ENCODE measurements around the gene GTPBP1.

The GTPBP1 gene

DNA sequence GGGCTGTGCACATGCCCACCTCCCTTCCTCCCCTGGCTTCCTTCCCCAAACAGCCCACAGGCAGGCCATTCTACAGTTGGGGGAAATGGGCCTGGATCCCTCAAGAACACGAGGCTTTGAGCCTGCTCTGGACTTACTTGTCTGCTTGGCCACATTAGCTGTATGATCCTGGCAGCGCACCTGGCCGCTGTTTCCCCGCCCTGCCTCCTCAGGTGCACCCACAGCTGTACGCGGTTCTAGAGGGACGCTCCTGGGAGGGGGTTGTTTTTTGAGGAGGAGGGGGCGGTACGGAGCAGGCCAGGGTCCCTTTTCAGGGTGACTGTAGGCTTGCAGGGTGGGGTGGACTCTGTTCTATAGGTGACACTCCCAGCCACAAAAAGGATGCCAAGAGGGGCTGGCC is 61.6 kb downstream of the GTPBP1 start:
- Mint-ChIP-seq H3K4me1 (peaks cover 13% of the 10 kb centered on the region), H3K36me3 (no peaks in the 10 kb centered on the region), H3K4me3 (no peak overlapping the region), H3K9me3 (no peaks in the 10 kb centered on the region), H3K27ac (no peak overlapping the region), H3K27me3 (no peaks in the 10 kb centered on the region)
- ATAC-seq, result no peak

DNA sequence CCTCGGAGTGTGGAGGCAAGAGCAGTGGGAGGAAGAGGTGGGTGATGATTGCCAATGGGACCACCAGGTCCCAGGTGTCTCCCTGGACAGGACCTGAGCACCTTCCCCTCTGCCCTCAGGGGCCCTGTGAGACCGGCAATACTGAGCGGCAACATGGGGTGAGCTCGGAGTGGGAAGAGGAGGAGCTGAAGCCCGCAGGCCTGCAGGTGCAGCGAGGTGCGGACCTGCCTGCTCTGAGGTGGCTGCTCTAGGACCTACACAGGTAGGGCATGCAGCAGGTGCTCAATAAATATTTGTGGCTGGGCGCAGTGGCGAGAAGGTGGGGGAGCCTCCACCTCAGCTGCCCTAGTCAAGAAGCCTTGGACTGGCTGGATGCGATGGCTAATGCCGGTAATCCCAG is 62.3 kb downstream of the GTPBP1 start:
- Mint-ChIP-seq H3K27ac (no peak overlapping the region), H3K4me3 (no peak overlapping the region), H3K27me3 (no peaks in the 10 kb centered on the region), H3K36me3 (no peaks in the 10 kb centered on the region), H3K9me3 (no peaks in the 10 kb centered on the region), H3K4me1 (peaks cover 13% of the 10 kb centered on the region)
- ATAC-seq, result no peak

DNA sequence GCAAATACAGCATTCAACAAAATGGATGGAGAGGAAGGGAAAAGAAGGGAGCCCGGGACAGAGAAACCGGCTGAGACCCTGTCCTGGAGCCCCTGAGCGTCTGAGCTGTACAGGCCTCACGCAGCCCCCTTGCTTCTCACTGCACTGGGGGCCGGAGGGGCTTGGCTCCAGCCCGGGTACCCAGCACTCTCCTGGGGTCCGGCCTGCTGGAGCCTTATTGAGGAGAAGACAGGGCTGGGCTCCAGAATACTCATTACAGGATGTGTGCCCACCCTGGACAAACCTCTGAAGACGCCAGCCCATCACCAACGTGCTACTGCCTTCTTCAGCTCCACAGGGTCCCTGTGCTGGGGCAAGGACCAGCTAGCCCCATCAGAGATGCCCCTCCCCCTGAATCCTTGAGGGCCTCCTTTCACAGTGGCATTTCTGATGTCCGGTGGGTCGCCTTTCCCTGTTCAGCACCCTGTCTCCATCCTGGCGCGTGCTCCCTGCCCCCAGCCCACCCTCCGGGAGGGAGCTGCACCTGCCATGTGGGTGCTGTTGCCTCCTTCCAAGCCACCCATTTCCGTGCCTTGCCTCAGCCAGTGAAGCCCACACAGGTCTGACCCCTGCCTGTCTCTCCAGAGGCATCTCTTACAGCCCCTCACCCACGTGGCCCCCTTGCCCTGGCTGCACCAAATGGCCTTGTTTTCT is 64.7 kb downstream of the GTPBP1 start:
- no peaks in the 10 kb centered on the region for H3K36me3 Mint-ChIP-seq
- no peaks in the 10 kb centered on the region for H3K27me3 Mint-ChIP-seq
- H3K27ac Mint-ChIP-seq, result peak overlapping the region; percentile 10
- H3K9me3 Mint-ChIP-seq, result no peaks in the 10 kb centered on the region
- no peak for ATAC-seq
- peaks cover 13% of the 10 kb centered on the region for H3K4me1 Mint-ChIP-seq
- no peak overlapping the region for H3K4me3 Mint-ChIP-seq

DNA sequence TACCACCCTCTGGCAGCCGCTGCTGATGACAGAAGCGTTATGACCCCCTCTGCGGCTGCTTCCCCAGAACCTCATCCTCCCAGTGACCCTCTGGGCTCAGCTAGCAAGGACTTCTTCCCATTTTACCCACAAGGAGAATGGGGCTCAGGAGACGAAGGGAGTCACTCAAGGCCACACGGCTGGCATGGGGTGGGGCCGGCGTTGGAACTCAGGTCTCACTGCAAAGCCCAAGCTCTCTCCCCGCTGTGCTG is 66.8 kb downstream of the GTPBP1 start:
- no peaks in the 10 kb centered on the region for H3K9me3 Mint-ChIP-seq
- peaks cover 7% of the 10 kb centered on the region for H3K4me1 Mint-ChIP-seq
- peaks cover 4% of the 10 kb centered on the region for H3K36me3 Mint-ChIP-seq
- no peak overlapping the region for H3K4me3 Mint-ChIP-seq
- no peak for ATAC-seq
- H3K27ac Mint-ChIP-seq, result no peak overlapping the region
- no peaks in the 10 kb centered on the region for H3K27me3 Mint-ChIP-seq

DNA sequence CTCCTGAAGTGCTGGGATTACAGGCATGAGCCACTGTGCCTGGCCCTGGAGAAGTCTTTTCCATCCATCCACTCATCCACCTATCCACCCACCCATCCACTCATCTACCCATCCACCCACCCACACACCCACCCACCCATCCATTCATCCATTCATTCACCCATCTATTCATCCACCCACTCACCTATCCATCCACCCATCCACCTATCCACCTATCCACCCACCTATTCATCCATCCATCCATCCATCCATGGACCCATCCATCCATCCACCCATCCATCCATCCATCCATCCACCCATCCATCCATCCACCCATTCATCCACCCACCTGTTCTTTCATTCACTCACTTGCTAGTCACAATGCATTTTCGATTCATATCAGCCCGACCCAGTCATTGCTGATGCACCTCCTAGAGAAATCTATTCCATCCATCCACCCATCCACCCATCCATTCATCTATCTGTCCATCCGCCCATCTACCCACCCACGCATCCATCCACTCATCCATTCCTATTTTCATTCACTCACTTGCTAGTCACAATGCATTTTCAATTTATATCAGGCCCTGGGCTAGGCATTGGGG is 67.7 kb downstream of the GTPBP1 start:
- H3K9me3 Mint-ChIP-seq, result no peaks in the 10 kb centered on the region
- H3K4me1 Mint-ChIP-seq, result peaks cover 7% of the 10 kb centered on the region
- H3K36me3 Mint-ChIP-seq, result peaks cover 12% of the 10 kb centered on the region
- H3K4me3 Mint-ChIP-seq, result no peak overlapping the region
- no peak for ATAC-seq
- no peak overlapping the region for H3K27ac Mint-ChIP-seq
- no peaks in the 10 kb centered on the region for H3K27me3 Mint-ChIP-seq

DNA sequence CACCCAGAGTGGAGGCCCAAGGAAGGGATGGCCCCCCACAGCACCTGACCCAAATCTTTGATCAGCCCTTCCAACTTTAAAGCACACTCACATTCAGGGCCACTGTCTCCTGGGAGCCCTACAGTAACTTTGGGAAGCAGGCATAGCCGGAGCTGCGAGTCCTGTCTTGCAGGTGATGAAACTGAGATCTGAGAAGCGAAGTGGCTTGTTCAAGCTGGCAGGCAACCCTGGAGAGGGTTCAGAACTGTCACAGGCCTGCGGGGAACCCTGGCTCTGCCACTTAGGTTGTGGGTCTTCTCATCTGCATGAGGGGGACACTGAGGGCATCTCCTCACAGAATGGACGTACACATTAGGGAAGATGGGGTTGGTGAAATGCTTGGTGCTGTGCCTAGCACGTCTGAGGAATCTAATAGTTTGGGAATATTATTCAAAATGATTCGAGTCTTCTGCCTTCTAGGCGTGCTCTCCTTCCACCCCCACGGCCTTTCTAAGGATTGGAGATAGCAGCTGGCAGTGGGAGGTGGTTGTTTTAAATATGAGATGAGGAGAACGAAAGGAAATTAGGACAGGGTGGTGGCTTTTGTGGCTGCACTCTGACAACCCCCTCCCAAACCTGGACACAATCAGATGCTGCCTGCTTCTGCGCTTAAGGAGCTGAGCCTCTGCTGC is 68.9 kb downstream of the GTPBP1 start:
- ATAC-seq, result no peak
- no peaks in the 10 kb centered on the region for H3K27me3 Mint-ChIP-seq
- no peak overlapping the region for H3K4me3 Mint-ChIP-seq
- H3K4me1 Mint-ChIP-seq, result no peaks in the 10 kb centered on the region
- peaks cover 22% of the 10 kb centered on the region for H3K36me3 Mint-ChIP-seq
- H3K27ac Mint-ChIP-seq, result no peak overlapping the region
- no peaks in the 10 kb centered on the region for H3K9me3 Mint-ChIP-seq

DNA sequence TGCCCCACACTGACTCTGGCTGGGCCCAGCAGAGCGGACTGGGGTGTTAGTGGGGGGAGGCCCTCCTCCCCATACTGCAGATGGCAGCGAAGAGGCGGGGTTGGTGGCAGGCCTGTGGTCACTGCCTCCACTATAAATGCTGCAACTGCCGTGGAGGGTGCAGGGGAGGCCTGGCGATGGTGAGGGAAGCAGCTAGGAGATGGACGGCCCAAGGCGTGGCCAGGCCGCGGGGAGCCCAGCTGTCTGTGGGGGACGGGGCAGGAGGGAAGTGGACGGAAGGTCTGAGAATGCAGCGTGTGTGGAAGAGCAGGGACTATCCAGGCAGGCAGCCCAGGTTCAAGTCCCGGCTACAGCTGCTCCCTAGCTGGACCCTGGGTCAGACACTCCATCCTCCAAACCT is 69.9 kb downstream of the GTPBP1 start:
- no peak overlapping the region for H3K27ac Mint-ChIP-seq

DNA sequence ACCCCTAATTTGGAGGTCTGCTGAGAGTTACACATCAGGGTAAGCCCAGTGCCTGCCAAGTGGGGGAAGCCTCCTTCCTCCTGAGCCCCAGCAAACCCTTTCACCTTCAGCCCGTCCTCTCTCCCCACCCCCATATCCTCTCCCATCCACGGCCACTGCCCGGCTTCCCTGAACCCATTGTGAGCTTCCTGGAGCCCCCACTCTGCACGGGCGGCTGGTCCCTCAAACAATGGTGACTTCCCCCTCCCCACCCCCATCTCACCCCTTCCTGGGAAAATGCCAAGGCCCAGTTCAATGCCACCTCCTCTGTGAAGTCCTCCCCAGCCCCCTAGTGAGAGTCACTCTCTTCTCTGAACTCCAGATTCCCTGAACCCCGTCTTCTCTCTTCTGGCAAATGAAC is 70.3 kb downstream of the GTPBP1 start:
- Mint-ChIP-seq H3K36me3 (peaks cover 33% of the 10 kb centered on the region), H3K4me1 (no peaks in the 10 kb centered on the region), H3K27ac (no peak overlapping the region), H3K9me3 (no peaks in the 10 kb centered on the region), H3K27me3 (no peaks in the 10 kb centered on the region), H3K4me3 (no peak overlapping the region)
- ATAC-seq, result no peak

More for the DNA sequence above, 69.9 kb downstream of the GTPBP1 start:
- no peaks in the 10 kb centered on the region for H3K27me3 Mint-ChIP-seq
- H3K36me3 Mint-ChIP-seq, result peaks cover 33% of the 10 kb centered on the region
- no peaks in the 10 kb centered on the region for H3K4me1 Mint-ChIP-seq
- H3K4me3 Mint-ChIP-seq, result no peak overlapping the region
- H3K9me3 Mint-ChIP-seq, result no peaks in the 10 kb centered on the region
- ATAC-seq, result no peak

DNA sequence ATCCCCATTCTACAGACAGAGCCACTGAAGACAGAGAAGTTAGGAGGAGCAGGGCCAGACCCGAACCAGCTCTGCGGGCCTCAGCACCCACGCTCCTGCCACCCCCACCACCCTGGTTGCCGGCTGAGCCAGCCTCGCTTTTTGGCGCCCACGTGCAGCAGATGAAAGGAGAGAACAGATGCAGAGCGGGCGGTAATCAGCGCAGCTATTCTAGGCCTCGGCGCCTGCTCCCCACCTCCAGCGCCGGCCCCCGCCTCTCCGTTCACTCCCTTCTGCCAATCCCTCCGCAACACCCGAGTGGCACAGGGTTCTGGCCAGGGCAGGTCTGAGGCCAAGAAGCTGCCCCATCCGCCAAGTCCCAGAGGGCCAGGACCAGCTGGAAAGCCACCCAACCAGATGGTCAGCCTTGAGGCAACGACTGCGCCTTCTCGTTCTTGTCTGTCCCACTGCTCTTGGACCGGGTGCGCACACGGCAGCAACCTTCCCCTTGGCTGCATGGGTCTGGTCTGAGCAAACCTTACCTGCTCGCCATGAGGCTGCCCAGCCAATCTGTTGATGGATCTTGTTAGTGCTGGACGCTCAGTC is 71.4 kb downstream of the GTPBP1 start:
- H3K27ac Mint-ChIP-seq, result no peak overlapping the region
- H3K4me3 Mint-ChIP-seq, result no peak overlapping the region
- no peaks in the 10 kb centered on the region for H3K9me3 Mint-ChIP-seq
- H3K4me1 Mint-ChIP-seq, result no peaks in the 10 kb centered on the region
- ATAC-seq, result no peak
- no peaks in the 10 kb centered on the region for H3K27me3 Mint-ChIP-seq
- peaks cover 44% of the 10 kb centered on the region for H3K36me3 Mint-ChIP-seq

DNA sequence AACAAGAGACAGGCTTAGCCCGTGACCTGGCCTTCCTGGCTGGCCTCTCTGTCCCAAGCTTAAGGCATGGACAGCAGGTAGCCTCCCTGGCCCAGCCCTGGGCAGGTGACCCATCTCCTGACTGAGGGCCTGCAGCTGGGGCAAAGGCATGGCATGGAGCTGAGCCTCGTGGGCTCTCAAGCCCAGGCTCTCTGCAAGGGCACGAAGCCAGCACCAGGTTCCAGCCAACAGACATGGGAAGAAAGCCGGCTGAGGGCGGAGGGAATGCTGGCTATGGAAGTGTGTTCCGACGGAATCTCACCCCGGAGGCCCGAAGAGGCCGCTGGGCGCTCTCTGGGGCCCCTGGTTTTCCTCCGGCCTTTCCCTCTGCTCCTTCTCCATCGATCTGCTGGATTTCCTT is 75.3 kb downstream of the GTPBP1 start:
- H3K9me3 Mint-ChIP-seq, result no peaks in the 10 kb centered on the region
- peaks cover 46% of the 10 kb centered on the region for H3K36me3 Mint-ChIP-seq
- no peak for ATAC-seq
- H3K4me1 Mint-ChIP-seq, result peaks cover 12% of the 10 kb centered on the region
- no peak overlapping the region for H3K4me3 Mint-ChIP-seq
- H3K27ac Mint-ChIP-seq, result no peak overlapping the region
- no peaks in the 10 kb centered on the region for H3K27me3 Mint-ChIP-seq

DNA sequence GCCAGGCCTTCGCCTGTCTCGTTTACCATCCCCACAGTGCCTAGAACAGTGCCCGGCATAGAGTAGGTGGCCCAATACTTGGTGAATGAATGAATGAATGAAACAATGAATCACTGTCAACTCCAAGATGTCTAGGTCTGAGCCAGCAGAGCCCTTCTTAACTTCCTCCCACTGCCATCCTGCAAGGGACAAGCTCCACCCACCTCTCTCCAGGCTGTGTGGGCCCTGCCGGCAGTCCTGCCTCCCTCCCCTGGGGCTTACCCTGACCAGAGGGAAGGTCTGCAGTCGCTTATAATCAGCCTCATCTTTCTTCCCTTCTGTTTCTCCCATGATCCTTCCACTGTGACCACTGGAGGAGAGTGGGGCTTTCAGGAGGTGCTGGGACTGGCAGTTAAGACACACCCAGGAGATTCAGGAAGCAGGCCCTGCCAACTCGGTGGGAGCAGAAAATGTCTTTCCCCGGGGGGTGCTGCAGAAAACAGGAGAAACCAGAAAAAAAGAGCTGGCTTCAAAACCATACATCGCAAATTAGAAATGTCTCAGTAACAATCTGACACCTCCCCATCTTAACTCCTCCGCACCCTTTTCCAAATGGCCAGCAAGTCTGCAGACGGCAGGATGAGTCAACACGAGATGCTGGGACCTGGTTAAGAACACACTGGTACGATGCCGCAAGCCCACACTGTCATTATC is 76.8 kb downstream of the GTPBP1 start:
- no peaks in the 10 kb centered on the region for H3K9me3 Mint-ChIP-seq
- no peak for ATAC-seq
- H3K27ac Mint-ChIP-seq, result no peak overlapping the region
- H3K36me3 Mint-ChIP-seq, result peaks cover 42% of the 10 kb centered on the region
- H3K4me3 Mint-ChIP-seq, result no peak overlapping the region
- peaks cover 12% of the 10 kb centered on the region for H3K4me1 Mint-ChIP-seq
- no peaks in the 10 kb centered on the region for H3K27me3 Mint-ChIP-seq

Measured in stimulated activated memory B cell treated with anti-CD40 and anti-IgM and Interleukin-4, amounts not matched to agents 10 μg/mL and 1 μg/mL and 100 μg/mL, for 72 hours (primary cell).